ENCODE data around the gene COX7A1. TPM values are rescaled to one million over a fixed set of nuclear protein-coding genes. Genes with fewer than 3 reads are reported as not detected.

The COX7A1 gene
- total and polyA plus RNA-seq, 12 donors, result 850 to 3,571 (median 2,660) TPM

GRCh38 chr19:36144624-36145023 is 7.6 kb downstream of the COX7A1 start:
- peaks cover 6 to 82% (median 73%) of the 10 kb centered on the region in 9 donors for H3K36me3 ChIP-seq
- whole genome bisulfite sequencing, 2 donors, result 98% methylated on average over 6 of the region's 6 CpGs

GRCh38 chr19:36142496-36142895 is 9.8 kb downstream of the COX7A1 start:
- Histone ChIP-seq H3K27ac (no peak overlapping the region), H3K27me3 (no peaks in the 10 kb centered on the region), H3K9me3 (no peaks in the 10 kb centered on the region), H3K36me3 (peaks cover 6 to 61% (median 53%) of the 10 kb centered on the region in 9 donors), H3K4me1 (peaks cover 0 to 18% (median 15%) of the 10 kb centered on the region in 9 donors), H3K4me3 (no peak overlapping the region)
- WGBS, 2 donors, result 87 to 92% methylated on average over 9 of the region's 9 CpGs
- DNase-seq, result no peak
- intact Hi-C loops (cut with DNase I), result no loop called here
- ATAC-seq, result no peak
- TF ChIP-seq CTCF (IDR thresholded peaks at IDR 0.05), result no peak

More at GRCh38 chr19:36144624-36145023, 7.6 kb downstream of the COX7A1 start:
- peaks cover 0 to 24% (median 15%) of the 10 kb centered on the region in 9 donors for H3K4me1 ChIP-seq
- DNase-seq, result no peak
- no peak for TF ChIP-seq CTCF (IDR thresholded peaks at IDR 0.05)
- ATAC-seq, result no peak
- H3K9me3 ChIP-seq, result no peaks in the 10 kb centered on the region
- H3K27me3 ChIP-seq, result no peaks in the 10 kb centered on the region
- intact Hi-C loops (cut with DNase I), result no loop called here
- no peak overlapping the region for H3K27ac ChIP-seq
- H3K4me3 ChIP-seq, result no peak overlapping the region

GRCh38 chr19:36142046-36142445 is 10.2 kb downstream of the COX7A1 start:
- Histone ChIP-seq H3K27me3 (no peaks in the 10 kb centered on the region), H3K36me3 (peaks cover 6 to 57% (median 49%) of the 10 kb centered on the region in 9 donors), H3K27ac (peak overlapping the region in 7 of 10 donors; percentile 97 to 100 (median 99)), H3K4me1 (peaks cover 0 to 22% (median 15%) of the 10 kb centered on the region in 9 donors), H3K4me3 (peak overlapping the region in 2 of 10 donors; percentile 94 to 99), H3K9me3 (no peaks in the 10 kb centered on the region)
- ATAC-seq, result no peak
- DNase-seq, result no peak
- intact Hi-C loops (cut with DNase I), result no loop called here
- WGBS, 2 donors, result 86 to 88% methylated on average over 8 to 14 of the region's 14 CpGs
- TF ChIP-seq CTCF (IDR thresholded peaks at IDR 0.05), result no peak

- ATAC-seq (peak; percentile 62 to 80 (median 72)), DNase-seq (peak; percentile 87 to 88)
- Histone ChIP-seq H3K9me3 (no peaks in the 10 kb centered on the region), H3K27ac (peak overlapping the region; percentile 89 to 100 (median 99)), H3K27me3 (no peaks in the 10 kb centered on the region), H3K4me3 (peak overlapping the region; percentile 73 to 99 (median 88)), H3K4me1 (peaks cover 0 to 30% (median 21%) of the 10 kb centered on the region in 9 donors), H3K36me3 (peaks cover 4 to 49% (median 41%) of the 10 kb centered on the region in 9 donors)
- intact Hi-C loops (cut with DNase I), result no loop called here
- TF ChIP-seq CTCF (IDR thresholded peaks at IDR 0.05), result no peak
- 18% methylated on average over 42 of the region's 42 CpGs for WGBS, 2 donors
Measured at GRCh38 chr19:36141039-36141927, 11.0 kb downstream of the COX7A1 start.

Data from heart right ventricle (tissue), 16 donors.